Keratinocyte (primary cell): ENCODE results near the gene SMURF2. TPM values are rescaled to one million over a fixed set of nuclear protein-coding genes. Genes with fewer than 3 reads are reported as not detected.

Experiments used
- DNase-seq: peaks from one replicate; pipeline ENCODE4 v3.0.0-alpha.2; 2011; ENCODE audit warnings: low read depth, missing footprints, low spot score
- FAIRE-seq: peaks from 2 replicates; lab custom pipeline; 2011; peaks lifted over from hg19 to GRCh38; lab: Jason Lieb, UNC
- H2AFZ ChIP-seq: 2 replicates; pipeline ENCODE4 v1.6.0; 2012; ENCODE audit warnings: low read length, control low read depth, inconsistent platforms; ENCODE audit not compliant: control insufficient read depth
- H3K27ac ChIP-seq: 2 replicates; pipeline ENCODE4 v1.5.1; 2011; ENCODE audit warnings: low read length; ENCODE audit not compliant: control insufficient read depth, insufficient read depth
- H3K27me3 ChIP-seq: 3 replicates; pipeline ENCODE4 v1.6.0; 2011; ENCODE audit warnings: low read length; ENCODE audit not compliant: control insufficient read depth, insufficient read depth; ENCODE audit errors: extremely low read depth
- H3K36me3 ChIP-seq, 2 experiments: 2 replicates in 1 of 2; 3 replicates in 1 of 2; pipeline ENCODE4 v1.5.1; 2011; ENCODE audit warnings: low read length in 2 of 2, mild to moderate bottlenecking in 1 of 2; ENCODE audit not compliant: control insufficient read depth in 2 of 2, insufficient read depth in 2 of 2; ENCODE audit errors: extremely low read depth in 1 of 2
- H3K4me1 ChIP-seq: 3 replicates; pipeline ENCODE4 v1.5.1; 2011; ENCODE audit warnings: low read length; ENCODE audit not compliant: control insufficient read depth, insufficient read depth; ENCODE audit errors: extremely low read depth
- H3K4me2 ChIP-seq: 3 replicates; pipeline ENCODE4 v1.6.0; 2011; ENCODE audit warnings: low read depth, low read length; ENCODE audit not compliant: control insufficient read depth, insufficient read depth; ENCODE audit errors: extremely low read depth
- H3K4me3 ChIP-seq, 3 experiments: fragments of 200-600 bp in 1 of 3; sonication (generic) in 1 of 3; 2 replicates in 2 of 3; 3 replicates in 1 of 3; pipeline ENCODE4 v1.5.1; 2011 to 2016; ENCODE audit warnings: low read length in 3 of 3, mild to moderate bottlenecking in 3 of 3, control low read depth in 2 of 3, inconsistent platforms in 1 of 3, low read depth in 1 of 3, mixed read lengths in 1 of 3, mixed run types in 1 of 3, moderate library complexity in 1 of 3; ENCODE audit not compliant: control insufficient read depth in 2 of 3, insufficient read depth in 2 of 3; ENCODE audit errors: extremely low read depth in 1 of 3
- H3K79me2 ChIP-seq: 2 replicates; pipeline ENCODE4 v1.6.0; 2012; ENCODE audit warnings: low read length; ENCODE audit not compliant: control insufficient read depth, insufficient read depth
- H3K9ac ChIP-seq: 3 replicates; pipeline ENCODE4 v1.6.0; 2011; ENCODE audit warnings: low read length; ENCODE audit not compliant: control insufficient read depth, insufficient read depth; ENCODE audit errors: extremely low read depth
- H3K9me1 ChIP-seq: 3 replicates; pipeline ENCODE4 v1.6.0; 2011; ENCODE audit warnings: low read length; ENCODE audit not compliant: control insufficient read depth, insufficient read depth; ENCODE audit errors: extremely low read depth
- H3K9me3 ChIP-seq: 2 replicates; pipeline ENCODE4 v1.5.1; 2012; ENCODE audit warnings: low read depth, low read length; ENCODE audit not compliant: control insufficient read depth
- H4K20me1 ChIP-seq: 3 replicates; pipeline ENCODE4 v1.6.0; 2011; ENCODE audit warnings: low read length; ENCODE audit not compliant: control insufficient read depth, insufficient read depth; ENCODE audit errors: extremely low read depth
- EZH2 ChIP-seq: IDR thresholded peaks from one replicate; pipeline ENCODE4 v1.6.1; 2012; ENCODE audit warnings: inconsistent platforms, mild to moderate bottlenecking, low read length, moderate library complexity
- dilution Hi-C: fragments of 300-500 bp; cut with MboI; formaldehyde crosslinking; loops from one replicate; pipeline ENCODE4 v1.7.0; 2020; ENCODE audit warnings: low sequenced_read_pairs; ENCODE audit not compliant: extremely low pct_ligation_motif_present
- polyA plus RNA-seq, 5 experiments: library from polyadenylated mRNA; depleted of rRNA in 3 of 5; stranded (reverse) in 3 of 5; stranded (forward) in 1 of 5; unstranded in 1 of 5; fragments of >200 nt; gene quantifications; 1 replicate in 1 of 5; 2 replicates in 3 of 5; 3 replicates in 1 of 5; pipeline versions ENCODE4 v1.2.1 to v1.2.3, GENCODE V29; 2011 to 2012; ENCODE audit warnings: missing spikeins in 2 of 5, low read depth in 1 of 5, low replicate concordance in 1 of 5
- TF ChIP-seq, protein P1 (sequence below), 3 experiments: IDR thresholded peaks in 1 of 3; conservative IDR thresholded peaks in 1 of 3; optimal IDR thresholded peaks in 1 of 3; 2 replicates in 2 of 3; 3 replicates in 1 of 3; pipeline versions ENCODE3 to v1.5.1; 2011; ENCODE audit warnings: low read length in 3 of 3, mild to moderate bottlenecking in 3 of 3, moderate library complexity in 2 of 3, control low read depth in 1 of 3, inconsistent platforms in 1 of 3; ENCODE audit not compliant: insufficient read depth in 2 of 3; ENCODE audit errors: extremely low read depth in 1 of 3

The SMURF2 gene
- polyA plus RNA-seq, 1 donor (not counting 4 experiments of a cell fraction or from before 2014, with no cell fraction given) = 128 TPM

DNA sequence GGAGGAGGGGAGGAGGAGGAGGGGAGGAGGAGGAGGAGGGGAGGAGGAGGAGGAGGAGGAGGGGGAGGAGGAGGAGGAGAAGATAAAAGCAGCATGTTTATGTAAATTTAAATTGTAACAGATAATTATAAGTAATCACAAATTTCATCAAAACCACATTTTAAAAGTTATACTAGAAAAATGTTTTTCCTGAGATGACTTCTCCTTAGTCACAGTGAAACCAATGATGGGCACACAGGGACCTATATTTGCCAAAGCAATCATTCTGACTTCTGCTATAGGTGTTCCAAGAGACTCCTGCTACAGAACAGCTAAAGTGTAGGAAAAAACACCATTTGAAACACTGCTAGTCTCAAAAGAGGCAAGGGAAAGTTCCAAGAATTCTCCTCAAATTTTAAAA lies 88.9 kb downstream of the SMURF2 start:
- Histone ChIP-seq H3K4me3 (no peak overlapping the region), H3K4me1 (no peaks in the 10 kb centered on the region), H2AFZ (no peak overlapping the region), H3K36me3 (peaks cover 32 to 36% of the 10 kb centered on the region in 2 experiments), H3K9me1 (no peaks in the 10 kb centered on the region), H3K27me3 (no peaks in the 10 kb centered on the region), H3K4me2 (no peak overlapping the region), H3K27ac (no peak overlapping the region), H3K9me3 (no peaks in the 10 kb centered on the region), H3K79me2 (peaks cover 38% of the 10 kb centered on the region), H4K20me1 (peaks cover 9% of the 10 kb centered on the region), H3K9ac (no peak overlapping the region)
- dilution Hi-C loops = no loop called here
- no peak for DNase-seq
- TF ChIP-seq, protein P1, sequence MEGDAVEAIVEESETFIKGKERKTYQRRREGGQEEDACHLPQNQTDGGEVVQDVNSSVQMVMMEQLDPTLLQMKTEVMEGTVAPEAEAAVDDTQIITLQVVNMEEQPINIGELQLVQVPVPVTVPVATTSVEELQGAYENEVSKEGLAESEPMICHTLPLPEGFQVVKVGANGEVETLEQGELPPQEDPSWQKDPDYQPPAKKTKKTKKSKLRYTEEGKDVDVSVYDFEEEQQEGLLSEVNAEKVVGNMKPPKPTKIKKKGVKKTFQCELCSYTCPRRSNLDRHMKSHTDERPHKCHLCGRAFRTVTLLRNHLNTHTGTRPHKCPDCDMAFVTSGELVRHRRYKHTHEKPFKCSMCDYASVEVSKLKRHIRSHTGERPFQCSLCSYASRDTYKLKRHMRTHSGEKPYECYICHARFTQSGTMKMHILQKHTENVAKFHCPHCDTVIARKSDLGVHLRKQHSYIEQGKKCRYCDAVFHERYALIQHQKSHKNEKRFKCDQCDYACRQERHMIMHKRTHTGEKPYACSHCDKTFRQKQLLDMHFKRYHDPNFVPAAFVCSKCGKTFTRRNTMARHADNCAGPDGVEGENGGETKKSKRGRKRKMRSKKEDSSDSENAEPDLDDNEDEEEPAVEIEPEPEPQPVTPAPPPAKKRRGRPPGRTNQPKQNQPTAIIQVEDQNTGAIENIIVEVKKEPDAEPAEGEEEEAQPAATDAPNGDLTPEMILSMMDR (optimal IDR thresholded peaks at IDR 0.05 in 1 of 3, IDR thresholded peaks at IDR 0.05 in 1 of 3, conservative IDR thresholded peaks at IDR 0.05 in 1 of 3; ENCODE audit: extremely low read depth in 1 of 3, insufficient read depth in 2 of 3, low read length in 3 of 3) = no peak
- TF ChIP-seq EZH2 = no peak
- no peak for FAIRE-seq

DNA sequence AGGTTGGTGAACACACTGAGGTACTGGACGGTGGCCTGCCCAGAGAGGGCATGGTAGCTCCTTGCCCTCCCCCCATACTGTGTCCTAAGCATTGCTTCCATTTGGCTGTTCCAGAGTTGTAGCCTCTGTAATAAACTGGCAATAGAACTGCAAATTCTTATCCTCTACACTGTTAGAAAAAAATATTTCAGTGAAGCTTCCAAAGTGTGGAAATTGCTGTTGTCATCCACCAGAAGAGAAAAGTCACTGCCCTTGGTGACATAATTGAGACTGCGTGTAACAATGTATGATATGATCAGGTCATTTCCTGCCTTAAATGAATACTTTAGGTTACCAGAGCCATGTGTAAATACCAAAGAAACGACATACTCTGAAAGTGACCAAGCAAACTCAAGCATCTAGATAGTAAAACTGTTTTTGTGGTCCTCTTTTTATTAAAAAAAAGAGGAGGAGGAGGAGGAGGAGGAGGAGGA lies 89.4 kb downstream of the SMURF2 start:
- Histone ChIP-seq H3K79me2 (peaks cover 37% of the 10 kb centered on the region), H3K9me1 (no peaks in the 10 kb centered on the region), H2AFZ (no peak overlapping the region), H3K27ac (no peak overlapping the region), H3K27me3 (no peaks in the 10 kb centered on the region), H4K20me1 (peaks cover 9% of the 10 kb centered on the region), H3K9me3 (no peaks in the 10 kb centered on the region), H3K4me3 (no peak overlapping the region), H3K4me2 (no peak overlapping the region), H3K9ac (no peak overlapping the region), H3K36me3 (peaks cover 31 to 36% of the 10 kb centered on the region in 2 experiments), H3K4me1 (no peaks in the 10 kb centered on the region)
- FAIRE-seq = no peak
- dilution Hi-C loops = no loop called here
- DNase-seq = no peak
- TF ChIP-seq EZH2 = no peak
- TF ChIP-seq, protein P1 (optimal IDR thresholded peaks at IDR 0.05 in 1 of 3, IDR thresholded peaks at IDR 0.05 in 1 of 3, conservative IDR thresholded peaks at IDR 0.05 in 1 of 3; ENCODE audit: extremely low read depth in 1 of 3, insufficient read depth in 2 of 3, low read length in 3 of 3) = no peak
